GM19035 (cell line): Measurements from ENCODE around the gene FOXN3.
A peak's percentile ranks its signal among the peaks of the same experiment; 100 is the strongest.

ENCODE experiments used
- ATAC-seq: cut with Tn5 transposase; IDR thresholded peaks from one replicate; pipeline ENCODE4 v1.9.1; 2021; ENCODE audit not compliant: unreplicated experiment

Gene FOXN3

GRCh38 chr14:89284333-89285058 lies 132.5 kb downstream of the FOXN3 start:
- no peak for ATAC-seq

- peak; percentile 71 for ATAC-seq
These were observed 133.5 kb downstream of the FOXN3 start for GRCh38 chr14:89283327-89284060.

GRCh38 chr14:89282191-89282590 lies 134.8 kb downstream of the FOXN3 start:
- ATAC-seq: no peak

GRCh38 chr14:89280600-89280999 lies 136.4 kb downstream of the FOXN3 start:
- no peak for ATAC-seq

GRCh38 chr14:89279649-89280232 lies 137.3 kb downstream of the FOXN3 start:
- ATAC-seq: no peak

GRCh38 chr14:89277203-89277602 lies 139.8 kb downstream of the FOXN3 start:
- ATAC-seq: no peak

- ATAC-seq: peak; percentile 95
These were observed 140.5 kb downstream of the FOXN3 start for GRCh38 chr14:89276424-89276975.

- no peak for ATAC-seq
These were observed 146.4 kb downstream of the FOXN3 start for GRCh38 chr14:89270439-89271227.

GRCh38 chr14:89269404-89269803 lies 147.6 kb downstream of the FOXN3 start:
- ATAC-seq: no peak

GRCh38 chr14:89268514-89268913 lies 148.5 kb downstream of the FOXN3 start:
- ATAC-seq: no peak

- no peak for ATAC-seq
These were observed 149.4 kb downstream of the FOXN3 start for GRCh38 chr14:89267656-89268055.

GRCh38 chr14:89267163-89267562 lies 149.9 kb downstream of the FOXN3 start:
- ATAC-seq: no peak

GRCh38 chr14:89266754-89267153 lies 150.3 kb downstream of the FOXN3 start:
- ATAC-seq: no peak

- ATAC-seq: no peak
These were observed 151.8 kb downstream of the FOXN3 start for GRCh38 chr14:89265234-89265633.

GRCh38 chr14:89264196-89264800 lies 152.7 kb downstream of the FOXN3 start:
- ATAC-seq: no peak

- no peak for ATAC-seq
These were observed 155.0 kb downstream of the FOXN3 start for GRCh38 chr14:89262041-89262440.

GRCh38 chr14:89260898-89261297 lies 156.1 kb downstream of the FOXN3 start:
- ATAC-seq: no peak

- no peak for ATAC-seq
These were observed 157.0 kb downstream of the FOXN3 start for GRCh38 chr14:89259951-89260609.

- no peak for ATAC-seq
These were observed 158.2 kb downstream of the FOXN3 start for GRCh38 chr14:89258728-89259273.

- no peak for ATAC-seq
These were observed 160.1 kb downstream of the FOXN3 start for GRCh38 chr14:89256951-89257350.
